ENCODE measurements around the gene ZNF805.

DNA sequence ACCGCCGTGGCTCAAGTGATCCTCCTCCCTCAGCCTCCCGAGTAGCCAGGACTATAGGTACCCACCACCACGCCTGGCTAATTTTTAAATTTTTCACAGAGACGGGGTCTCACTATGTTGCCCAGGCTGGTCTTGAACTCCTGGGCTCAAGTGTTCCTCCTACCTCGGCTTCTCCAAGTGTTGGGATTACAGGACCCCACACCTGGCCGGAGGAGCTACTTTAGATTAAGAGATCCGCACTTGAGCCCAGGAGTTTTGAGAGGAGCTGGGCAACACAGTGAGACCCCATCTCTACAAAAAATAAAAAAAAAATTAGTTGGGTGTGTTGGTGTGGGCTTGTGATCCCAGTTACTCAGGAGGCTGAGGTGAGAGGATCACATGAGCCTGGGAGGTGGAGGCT, 30.8 kb downstream of the ZNF805 start:
- TF ChIP-seq EP300 (IDR thresholded peaks at IDR 0.05; ENCODE audit: low read depth) (no peak), POLR2A (IDR thresholded peaks at IDR 0.05) (no peak)
- TF ChIP-seq, protein P1, sequence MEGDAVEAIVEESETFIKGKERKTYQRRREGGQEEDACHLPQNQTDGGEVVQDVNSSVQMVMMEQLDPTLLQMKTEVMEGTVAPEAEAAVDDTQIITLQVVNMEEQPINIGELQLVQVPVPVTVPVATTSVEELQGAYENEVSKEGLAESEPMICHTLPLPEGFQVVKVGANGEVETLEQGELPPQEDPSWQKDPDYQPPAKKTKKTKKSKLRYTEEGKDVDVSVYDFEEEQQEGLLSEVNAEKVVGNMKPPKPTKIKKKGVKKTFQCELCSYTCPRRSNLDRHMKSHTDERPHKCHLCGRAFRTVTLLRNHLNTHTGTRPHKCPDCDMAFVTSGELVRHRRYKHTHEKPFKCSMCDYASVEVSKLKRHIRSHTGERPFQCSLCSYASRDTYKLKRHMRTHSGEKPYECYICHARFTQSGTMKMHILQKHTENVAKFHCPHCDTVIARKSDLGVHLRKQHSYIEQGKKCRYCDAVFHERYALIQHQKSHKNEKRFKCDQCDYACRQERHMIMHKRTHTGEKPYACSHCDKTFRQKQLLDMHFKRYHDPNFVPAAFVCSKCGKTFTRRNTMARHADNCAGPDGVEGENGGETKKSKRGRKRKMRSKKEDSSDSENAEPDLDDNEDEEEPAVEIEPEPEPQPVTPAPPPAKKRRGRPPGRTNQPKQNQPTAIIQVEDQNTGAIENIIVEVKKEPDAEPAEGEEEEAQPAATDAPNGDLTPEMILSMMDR (IDR thresholded peaks at IDR 0.05): no peak

All from transverse colon (tissue), 3 donors.